CD4-positive, CD25-positive, alpha-beta regulatory T cell (primary cell): ENCODE data around the gene METTL24. TPM values are rescaled to one million over a fixed set of nuclear protein-coding genes. Genes with fewer than 3 reads are reported as not detected.

Source experiments
- ATAC-seq, 2 donors: fragments of 150-1000 bp; cut with Tn5 transposase; one replicate each; pipeline ENCODE4 v1.10.0; 2021; ENCODE audit warnings: low read depth in 2 of 2, moderate number of reproducible peaks in 2 of 2, moderate library complexity in 1 of 2
- DNase-seq, 3 donors: peaks; one replicate each; pipeline versions ENCODE4 v3.0.0 to v3.0.0-alpha.2; 2012 to 2022; ENCODE audit warnings: mixed read lengths in 1 of 3
- H3K27ac ChIP-seq: one replicate; pipeline ENCODE4 v1.7.0; 2013; ENCODE audit warnings: mild to moderate bottlenecking, low read length; ENCODE audit not compliant: insufficient read depth, poor library complexity, severe bottlenecking
- H3K27me3 ChIP-seq: one replicate; pipeline ENCODE4 v1.7.0; 2013; ENCODE audit warnings: low read length; ENCODE audit not compliant: control insufficient read depth, insufficient read depth
- H3K36me3 ChIP-seq: one replicate; pipeline ENCODE4 v1.7.0; 2013; ENCODE audit warnings: mild to moderate bottlenecking, low read length, moderate library complexity; ENCODE audit not compliant: control insufficient read depth, insufficient read depth
- H3K4me1 ChIP-seq: 2 replicates; pipeline ENCODE4 v1.7.0; 2013; ENCODE audit warnings: mild to moderate bottlenecking, low read length; ENCODE audit not compliant: insufficient read depth, control insufficient read depth, poor library complexity, severe bottlenecking
- H3K4me3 ChIP-seq: one replicate; pipeline ENCODE4 v1.7.0; 2013; ENCODE audit warnings: low read depth, mild to moderate bottlenecking, low read length, moderate library complexity
- H3K9me3 ChIP-seq, 2 experiments: 1 replicate in 1 of 2; 2 replicates in 1 of 2; pipeline ENCODE4 v1.7.0; 2013; ENCODE audit warnings: low read length in 2 of 2, mild to moderate bottlenecking in 1 of 2, moderate library complexity in 1 of 2; ENCODE audit not compliant: control insufficient read depth in 2 of 2
- H3K27ac Mint-ChIP-seq, 3 donors: one replicate each; pipeline ENCODE4 v1.8.0; 2020 to 2022; ENCODE audit warnings: mild to moderate bottlenecking in 3 of 3, mixed read lengths in 3 of 3, moderate library complexity in 2 of 3
- H3K27me3 Mint-ChIP-seq: one replicate; pipeline ENCODE4 v1.8.0; 2022; ENCODE audit warnings: mild to moderate bottlenecking, mixed read lengths
- H3K36me3 Mint-ChIP-seq: one replicate; pipeline ENCODE4 v1.8.0; 2020; ENCODE audit warnings: mixed read lengths
- H3K4me1 Mint-ChIP-seq, 4 donors: one replicate each; pipeline ENCODE4 v1.8.0; 2020 to 2022; ENCODE audit warnings: mixed read lengths in 4 of 4, mild to moderate bottlenecking in 1 of 4
- H3K4me3 Mint-ChIP-seq, 4 donors: one replicate each; pipeline ENCODE4 v1.8.0; 2020 to 2022; ENCODE audit warnings: mild to moderate bottlenecking in 4 of 4, mixed read lengths in 4 of 4, moderate library complexity in 3 of 4
- H3K9me3 Mint-ChIP-seq, 7 donors: one replicate each; pipeline ENCODE4 v1.8.0; 2020 to 2022; ENCODE audit warnings: mixed read lengths in 7 of 7, mild to moderate bottlenecking in 3 of 7, moderate library complexity in 2 of 7
- polyA plus RNA-seq, 4 donors: library from polyadenylated mRNA; unstranded; fragments of 300-500 nt; fragmentation: Illumina TruSeq; gene quantifications; one replicate each; pipeline ENCODE4 v1.2.3, GENCODE V29; 2021
- total RNA-seq: library from RNA; stranded (reverse); gene quantifications from one replicate; pipeline ENCODE4 v1.2.3, GENCODE V29; 2022

Gene METTL24
- total and polyA plus RNA-seq, 5 donors from 2014 or later: not detected

- ATAC-seq (no peak), DNase-seq (no peak)
- no peak overlapping the region for H3K4me3 ChIP-seq
- H3K27ac ChIP-seq: no peak overlapping the region
- Mint-ChIP-seq H3K36me3 (peaks cover 4% of the 10 kb centered on the region), H3K27ac (no peak overlapping the region), H3K4me3 (peak overlapping the region in 3 of 4 donors; percentile 7 to 36 (median 24)), H3K4me1 (peaks cover 0 to 15% (median 2%) of the 10 kb centered on the region in 4 donors), H3K27me3 (peaks cover 64% of the 10 kb centered on the region), H3K9me3 (peaks cover 0 to 7% (median 0%) of the 10 kb centered on the region in 7 donors)
- peaks cover 31% of the 10 kb centered on the region for H3K27me3 ChIP-seq
- peaks cover 3% of the 10 kb centered on the region for H3K4me1 ChIP-seq
- H3K9me3 ChIP-seq: no peaks in the 10 kb centered on the region
- H3K36me3 ChIP-seq: no peaks in the 10 kb centered on the region
Observed at GRCh38 chr6:110358553-110359160, 508 bp upstream of the METTL24 start.

- Histone ChIP-seq H3K9me3 (no peaks in the 10 kb centered on the region), H3K4me3 (no peak overlapping the region), H3K4me1 (peaks cover 3% of the 10 kb centered on the region), H3K27me3 (peaks cover 25% of the 10 kb centered on the region), H3K27ac (no peak overlapping the region), H3K36me3 (no peaks in the 10 kb centered on the region)
- DNase-seq (no peak), ATAC-seq (no peak)
- peaks cover 0 to 15% (median 2%) of the 10 kb centered on the region in 4 donors for H3K4me1 Mint-ChIP-seq
- peaks cover 67% of the 10 kb centered on the region for H3K27me3 Mint-ChIP-seq
- no peak overlapping the region for H3K27ac Mint-ChIP-seq
- peaks cover 0 to 7% (median 0%) of the 10 kb centered on the region in 7 donors for H3K9me3 Mint-ChIP-seq
- peak overlapping the region in 3 of 4 donors; percentile 48 to 85 (median 75) for H3K4me3 Mint-ChIP-seq
- peaks cover 4% of the 10 kb centered on the region for H3K36me3 Mint-ChIP-seq
Observed at GRCh38 chr6:110357298-110357663, 868 bp downstream of the METTL24 start.

- Histone ChIP-seq H3K27ac (no peak overlapping the region), H3K4me1 (peaks cover 3% of the 10 kb centered on the region), H3K27me3 (peaks cover 25% of the 10 kb centered on the region), H3K4me3 (no peak overlapping the region), H3K36me3 (no peaks in the 10 kb centered on the region), H3K9me3 (no peaks in the 10 kb centered on the region)
- Mint-ChIP-seq H3K27ac (no peak overlapping the region), H3K4me1 (peaks cover 0 to 15% (median 2%) of the 10 kb centered on the region in 4 donors), H3K9me3 (peaks cover 0 to 7% (median 0%) of the 10 kb centered on the region in 7 donors), H3K4me3 (peak overlapping the region in 3 of 4 donors; percentile 35 to 85 (median 42)), H3K27me3 (peaks cover 67% of the 10 kb centered on the region), H3K36me3 (peaks cover 4% of the 10 kb centered on the region)
- ATAC-seq (no peak), DNase-seq (no peak)
Observed at GRCh38 chr6:110356778-110357177, 1.4 kb downstream of the METTL24 start.

GRCh38 chr6:110355727-110356126, 2.4 kb downstream of the METTL24 start:
- Histone ChIP-seq H3K27ac (no peak overlapping the region), H3K9me3 (no peaks in the 10 kb centered on the region), H3K4me1 (peaks cover 3% of the 10 kb centered on the region), H3K4me3 (no peak overlapping the region), H3K36me3 (no peaks in the 10 kb centered on the region), H3K27me3 (peaks cover 21% of the 10 kb centered on the region)
- ATAC-seq (no peak), DNase-seq (no peak)
- Mint-ChIP-seq H3K27me3 (peaks cover 62% of the 10 kb centered on the region), H3K9me3 (peaks cover 0 to 2% (median 0%) of the 10 kb centered on the region in 7 donors), H3K36me3 (peaks cover 4% of the 10 kb centered on the region), H3K4me1 (peaks cover 0 to 15% (median 2%) of the 10 kb centered on the region in 4 donors), H3K27ac (no peak overlapping the region), H3K4me3 (peak overlapping the region in 1 of 4 donors; percentile 18)

GRCh38 chr6:110355022-110355421, 3.1 kb downstream of the METTL24 start:
- H3K4me3 ChIP-seq: no peak overlapping the region
- H3K4me1 ChIP-seq: peaks cover 3% of the 10 kb centered on the region
- no peak overlapping the region for H3K27ac ChIP-seq
- H3K27ac Mint-ChIP-seq: no peak overlapping the region
- no peak for DNase-seq
- peaks cover 0 to 15% (median 2%) of the 10 kb centered on the region in 4 donors for H3K4me1 Mint-ChIP-seq
- H3K9me3 ChIP-seq: no peaks in the 10 kb centered on the region
- peaks cover 4% of the 10 kb centered on the region for H3K36me3 Mint-ChIP-seq
- H3K36me3 ChIP-seq: no peaks in the 10 kb centered on the region
- peaks cover 0 to 2% (median 0%) of the 10 kb centered on the region in 7 donors for H3K9me3 Mint-ChIP-seq
- ATAC-seq: no peak
- H3K27me3 ChIP-seq: peaks cover 18% of the 10 kb centered on the region
- peaks cover 57% of the 10 kb centered on the region for H3K27me3 Mint-ChIP-seq
- H3K4me3 Mint-ChIP-seq: no peak overlapping the region

GRCh38 chr6:110354153-110354552, 4.0 kb downstream of the METTL24 start:
- Histone ChIP-seq H3K9me3 (no peaks in the 10 kb centered on the region), H3K4me3 (no peak overlapping the region), H3K27me3 (peaks cover 9% of the 10 kb centered on the region), H3K4me1 (peaks cover 3% of the 10 kb centered on the region), H3K36me3 (no peaks in the 10 kb centered on the region), H3K27ac (no peak overlapping the region)
- H3K9me3 Mint-ChIP-seq: peaks cover 0 to 2% (median 0%) of the 10 kb centered on the region in 7 donors
- no peak for ATAC-seq
- no peak overlapping the region for H3K4me3 Mint-ChIP-seq
- peaks cover 0 to 12% (median 2%) of the 10 kb centered on the region in 4 donors for H3K4me1 Mint-ChIP-seq
- no peak overlapping the region for H3K27ac Mint-ChIP-seq
- peaks cover 48% of the 10 kb centered on the region for H3K27me3 Mint-ChIP-seq
- DNase-seq: no peak
- H3K36me3 Mint-ChIP-seq: peaks cover 4% of the 10 kb centered on the region

GRCh38 chr6:110353457-110354001, 4.6 kb downstream of the METTL24 start:
- H3K4me3 Mint-ChIP-seq: no peak overlapping the region
- H3K4me1 Mint-ChIP-seq: peaks cover 0 to 12% (median 2%) of the 10 kb centered on the region in 4 donors
- Histone ChIP-seq H3K4me1 (peaks cover 3% of the 10 kb centered on the region), H3K36me3 (no peaks in the 10 kb centered on the region), H3K27me3 (peaks cover 5% of the 10 kb centered on the region), H3K4me3 (no peak overlapping the region), H3K27ac (no peak overlapping the region), H3K9me3 (no peaks in the 10 kb centered on the region)
- H3K27me3 Mint-ChIP-seq: peaks cover 42% of the 10 kb centered on the region
- H3K9me3 Mint-ChIP-seq: peaks cover 0 to 2% (median 0%) of the 10 kb centered on the region in 7 donors
- no peak for DNase-seq
- H3K27ac Mint-ChIP-seq: no peak overlapping the region
- no peak for ATAC-seq
- H3K36me3 Mint-ChIP-seq: peaks cover 4% of the 10 kb centered on the region
